ENCODE results near the gene BAHCC1. TPM values are rescaled to one million over a fixed set of nuclear protein-coding genes. Genes with fewer than 3 reads are reported as not detected.

Gene BAHCC1
- total and polyA plus RNA-seq, 2 of the 8 experiments (the other 6 are each of a cell fraction or from before 2014, with no cell fraction given) = 0.26 to 0.58 TPM

GRCh38 chr17:81406117-81406953 is 11.1 kb downstream of the BAHCC1 start:
- no peaks in the 10 kb centered on the region for H3K79me1 ChIP-seq (ENCODE audit: low read depth, low read length)
- no peaks in the 10 kb centered on the region for H3K79me2 ChIP-seq (ENCODE audit: control insufficient read depth in 1 of 2, insufficient read depth in 2 of 2, low read length in 2 of 2)
- H3K56ac ChIP-seq (replicated peaks; ENCODE audit: insufficient read length, low read depth, low read length) = no peak overlapping the region
- no peak overlapping the region for H3K4ac ChIP-seq (replicated peaks; ENCODE audit: insufficient read length, low read depth, low read length)
- no peak overlapping the region for H3K27ac ChIP-seq (ENCODE audit: low read depth, low read length)
- H3K4me2 ChIP-seq (ENCODE audit: insufficient read depth in 1 of 2, low read depth in 2 of 2, low read length in 2 of 2) = no peak overlapping the region
- 87% methylated on average over 40 of the region's 42 CpGs; no CpG with 5 or more reads in 1 of the 2 experiments for WGBS, 2 experiments (ENCODE audit: extremely low coverage in 1 of 2, insufficient coverage in 1 of 2, insufficient read length in 1 of 2, insufficient replicate concordance in 2 of 2, low coverage in 1 of 2, low lambda C conversion rate in 2 of 2, missing lambda C conversion rate in 1 of 2)
- H4K20me1 ChIP-seq (replicated peaks in 1 of 2; ENCODE audit: control insufficient read depth in 1 of 2, insufficient read depth in 2 of 2, low read length in 2 of 2) = peaks cover 0 to 1% of the 10 kb centered on the region in 2 experiments
- no peak overlapping the region for H3K14ac ChIP-seq (ENCODE audit: insufficient read length)
- DNase-seq (ENCODE audit: low read depth in 1 of 2, low spot score in 2 of 2) (no peak), FAIRE-seq (no peak)
- H3K18ac ChIP-seq (ENCODE audit: extremely low read depth, low read length) = no peak overlapping the region
- H2BK120ac ChIP-seq (replicated peaks; ENCODE audit: low read depth, low read length) = no peak overlapping the region
- no peak overlapping the region for H2BK20ac ChIP-seq (ENCODE audit: low read length)
- H3K23me2 ChIP-seq (ENCODE audit: low read depth, low read length) = 0 out of 2 replicates have a peak, but pooled peaks cover 2% of the 10 kb centered on the region
- peaks cover 4 to 23% (median 17%) of the 10 kb centered on the region in 4 experiments for H3K27me3 ChIP-seq (replicated peaks in 1 of 4; ENCODE audit: control insufficient read depth in 3 of 4, extremely low read depth in 1 of 4, insufficient read depth in 3 of 4, low read length in 3 of 4)
- no peak overlapping the region for H4K8ac ChIP-seq (ENCODE audit: extremely low read depth, insufficient read depth, low read length)
- peaks cover 5 to 24% (median 17%) of the 10 kb centered on the region in 4 experiments for H3K4me1 ChIP-seq (replicated peaks in 1 of 4; ENCODE audit: control insufficient read depth in 3 of 4, insufficient read depth in 4 of 4, low read length in 3 of 4)
- H4K5ac ChIP-seq (ENCODE audit: insufficient read length, low read depth, low read length) = no peak overlapping the region
- no peaks in the 10 kb centered on the region for H3K9me3 ChIP-seq (ENCODE audit: insufficient read depth in 2 of 2, low read depth in 1 of 2, low read length in 1 of 2)
- POLR2A ChIA-PET (ENCODE audit: partially characterized antibody) = interaction anchor here (0.9 to 1.7 kb wide), 3 partner anchors 9 to 78 kb away, joined by 3 to 4 read pairs (median 3); no protein-coding TSS in a partner anchor
- H3K23ac ChIP-seq (ENCODE audit: insufficient read length) = no peak overlapping the region
- no peak overlapping the region for H4K91ac ChIP-seq (replicated peaks; ENCODE audit: insufficient read length, low read length)
- no peaks in the 10 kb centered on the region for H3K36me3 ChIP-seq (ENCODE audit: control insufficient read depth in 2 of 4, insufficient read depth in 4 of 4, low read length in 3 of 4)
- peak overlapping the region; percentile 46; the same call in 1 of the 2 replicates for H2BK15ac ChIP-seq (ENCODE audit: low read length)
- no peak overlapping the region for H3K4me3 ChIP-seq (ENCODE audit: extremely low read depth in 1 of 4, insufficient read depth in 2 of 4, low read depth in 3 of 4, low read length in 4 of 4)
- H2BK5ac ChIP-seq (ENCODE audit: low read depth, low read length) = no peak overlapping the region
- CTCF ChIA-PET (ENCODE audit: partially characterized antibody) = interaction anchor here (0.7 to 10.7 kb wide), 10 partner anchors 9 to 153 kb away, joined by 3 to 89 read pairs (median 4); partner anchors contain the start of gene SLC38A10
- peak overlapping the region; percentile 82; the same call in 1 of the 2 replicates for H2AK5ac ChIP-seq (ENCODE audit: low read depth, low read length)
- no peak overlapping the region for H2AFZ ChIP-seq (ENCODE audit: low read length)
- peak overlapping the region; percentile 39; the same call in 1 of the 2 replicates for H2BK12ac ChIP-seq (ENCODE audit: low read depth, low read length)
- H3K9ac ChIP-seq (replicated peaks in 1 of 4; ENCODE audit: extremely low read depth in 1 of 4, low read depth in 3 of 4, low read length in 3 of 4) = no peak overlapping the region
- TF ChIP-seq CTBP2 (IDR thresholded peaks at IDR 0.05; ENCODE audit: borderline replicate concordance, insufficient read depth, insufficient read length, low read length) = no peak
- TF ChIP-seq RNF2 (IDR thresholded peaks at IDR 0.05; ENCODE audit: borderline replicate concordance, low read depth, low read length, missing control alignments, poor library complexity, severe bottlenecking) = no peak
- TF ChIP-seq EZH2 (IDR thresholded peaks at IDR 0.05; ENCODE audit: low read depth, low read length, severe bottlenecking) = no peak
- TF ChIP-seq KDM4A (IDR thresholded peaks at IDR 0.05; ENCODE audit: low read depth, low read length, severe bottlenecking) = no peak
- no peak for TF ChIP-seq BACH1 (IDR thresholded peaks at IDR 0.05; ENCODE audit: low read length)

Data from H1 (cell line).